HEK293 (cell line): ENCODE results near the gene MRPL11.
A peak's percentile ranks its signal among the peaks of the same experiment; 100 is the strongest.

ENCODE experiments used
- BCL6B ChIP-seq: fragments of 450-650 bp; formaldehyde crosslinking; IDR thresholded peaks from 2 replicates; pipeline ENCODE4 v1.5.1; 2017; ENCODE audit warnings: missing biosample characterization, missing genetic modification characterization
- EGR2 ChIP-seq: fragments of 450-650 bp; formaldehyde crosslinking; IDR thresholded peaks from 2 replicates; pipeline ENCODE4 v1.5.1; 2016; ENCODE audit warnings: low read depth, missing biosample characterization, missing genetic modification characterization
- GLIS2 ChIP-seq: fragments of 450-650 bp; formaldehyde crosslinking; IDR thresholded peaks from 2 replicates; pipeline ENCODE4 v1.5.1; 2016; ENCODE audit warnings: missing biosample characterization, missing genetic modification characterization
- INSM2 ChIP-seq: fragments of 450-650 bp; formaldehyde crosslinking; IDR thresholded peaks from 2 replicates; pipeline ENCODE4 v1.5.1; 2016; ENCODE audit warnings: missing biosample characterization, missing genetic modification characterization
- KLF10 ChIP-seq: fragments of 450-650 bp; IDR thresholded peaks from 2 replicates; pipeline ENCODE4 v1.5.1; 2018; ENCODE audit warnings: missing biosample characterization, mild to moderate bottlenecking, missing genetic modification characterization
- MYNN ChIP-seq: fragments of 450-650 bp; formaldehyde crosslinking; IDR thresholded peaks from 2 replicates; pipeline ENCODE4 v1.5.1; 2016; ENCODE audit warnings: missing biosample characterization, missing genetic modification characterization, borderline replicate concordance
- PATZ1 ChIP-seq: fragments of 450-650 bp; formaldehyde crosslinking; IDR thresholded peaks from 2 replicates; pipeline ENCODE4 v1.5.1; 2016; ENCODE audit warnings: missing biosample characterization, missing genetic modification characterization
- SP2 ChIP-seq: fragments of 450-650 bp; formaldehyde crosslinking; IDR thresholded peaks from 2 replicates; pipeline ENCODE4 v1.5.1; 2016; ENCODE audit warnings: missing biosample characterization, missing genetic modification characterization
- ZBTB17 ChIP-seq: fragments of 450-650 bp; formaldehyde crosslinking; IDR thresholded peaks from 2 replicates; pipeline ENCODE4 v1.5.1; 2016; ENCODE audit warnings: missing biosample characterization, missing genetic modification characterization
- ZBTB48 ChIP-seq: fragments of 450-650 bp; formaldehyde crosslinking; IDR thresholded peaks from 2 replicates; pipeline ENCODE4 v1.5.1; 2016; ENCODE audit warnings: missing biosample characterization, missing genetic modification characterization
- ZIC2 ChIP-seq: fragments of 450-650 bp; formaldehyde crosslinking; IDR thresholded peaks from 2 replicates; pipeline ENCODE4 v1.5.1; 2016; ENCODE audit warnings: missing biosample characterization, missing genetic modification characterization
- ZNF202 ChIP-seq: fragments of 450-650 bp; formaldehyde crosslinking; IDR thresholded peaks from 2 replicates; pipeline ENCODE4 v1.5.1; 2016; ENCODE audit warnings: missing biosample characterization, missing genetic modification characterization, borderline replicate concordance
- ZNF221 ChIP-seq: fragments of 450-650 bp; formaldehyde crosslinking; IDR thresholded peaks from 2 replicates; pipeline ENCODE4 v1.5.1; 2017; ENCODE audit warnings: missing biosample characterization, missing genetic modification characterization, borderline replicate concordance
- ZNF23 ChIP-seq: fragments of 450-650 bp; formaldehyde crosslinking; IDR thresholded peaks from 2 replicates; pipeline ENCODE4 v1.5.1; 2016; ENCODE audit warnings: missing biosample characterization, missing genetic modification characterization, borderline replicate concordance
- ZNF248 ChIP-seq: fragments of 450-650 bp; formaldehyde crosslinking; IDR thresholded peaks from 2 replicates; pipeline ENCODE4 v1.5.1; 2017; ENCODE audit warnings: missing biosample characterization, missing genetic modification characterization
- ZNF274 ChIP-seq, 2 experiments: fragments of 200-500 bp in 1 of 2; fragments of 450-650 bp in 1 of 2; sonication (Bioruptor generic) in 1 of 2; formaldehyde crosslinking in 1 of 2; IDR thresholded peaks; 2 replicates each; pipeline versions ENCODE4 v1.5.1 to v1.6.1; 2014 to 2016; ENCODE audit warnings: borderline replicate concordance in 1 of 2, inconsistent platforms in 1 of 2, low read length in 1 of 2, missing biosample characterization in 1 of 2, missing genetic modification characterization in 1 of 2
- ZNF391 ChIP-seq: fragments of 450-650 bp; formaldehyde crosslinking; IDR thresholded peaks from 2 replicates; pipeline ENCODE4 v1.5.1; 2016; ENCODE audit warnings: low read depth, missing biosample characterization, missing genetic modification characterization, borderline replicate concordance
- ZNF514 ChIP-seq: fragments of 450-650 bp; formaldehyde crosslinking; IDR thresholded peaks from 2 replicates; pipeline ENCODE4 v1.5.1; 2016; ENCODE audit warnings: missing biosample characterization, missing genetic modification characterization
- ZNF544 ChIP-seq: fragments of 450-650 bp; formaldehyde crosslinking; IDR thresholded peaks from 2 replicates; pipeline ENCODE4 v1.5.0; 2017; ENCODE audit warnings: missing biosample characterization, missing genetic modification characterization
- ZNF549 ChIP-seq: fragments of 450-650 bp; IDR thresholded peaks from 2 replicates; pipeline ENCODE4 v1.5.1; 2018; ENCODE audit warnings: missing biosample characterization, missing genetic modification characterization, mild to moderate bottlenecking, inconsistent platforms, moderate library complexity
- ZNF621 ChIP-seq: fragments of 450-650 bp; formaldehyde crosslinking; IDR thresholded peaks from 2 replicates; pipeline ENCODE4 v1.5.1; 2017; ENCODE audit warnings: missing biosample characterization, missing genetic modification characterization
- ZNF626 ChIP-seq: fragments of 450-650 bp; sonication (Bioruptor Pico); formaldehyde crosslinking; IDR thresholded peaks from 2 replicates; pipeline ENCODE4 v1.5.1; 2018; ENCODE audit warnings: missing biosample characterization, missing genetic modification characterization, inconsistent platforms
- ZNF76 ChIP-seq: fragments of 450-650 bp; formaldehyde crosslinking; IDR thresholded peaks from 2 replicates; pipeline ENCODE4; 2016; ENCODE audit warnings: low read depth, missing biosample characterization, missing genetic modification characterization, borderline replicate concordance
- ZNF792 ChIP-seq: fragments of 450-650 bp; formaldehyde crosslinking; IDR thresholded peaks from 2 replicates; pipeline ENCODE4 v1.5.1; 2016; ENCODE audit warnings: missing biosample characterization, missing genetic modification characterization
- TF ChIP-seq, protein P1 (sequence below): fragments of 450-650 bp; IDR thresholded peaks from 2 replicates; pipeline ENCODE4 v1.5.1; 2018; ENCODE audit warnings: missing biosample characterization, missing genetic modification characterization
- TF ChIP-seq, protein P2 (sequence below): fragments of 450-650 bp; formaldehyde crosslinking; IDR thresholded peaks from 2 replicates; pipeline ENCODE4 v1.5.1; 2017; ENCODE audit warnings: missing biosample characterization, missing genetic modification characterization
- TF ChIP-seq, protein P3 (sequence below): fragments of 450-650 bp; formaldehyde crosslinking; IDR thresholded peaks from 2 replicates; pipeline ENCODE4 v1.5.1; 2016; ENCODE audit warnings: missing biosample characterization, missing genetic modification characterization

MRPL11 gene

GRCh38 chr11:66421492-66422205 lies 17.0 kb downstream of the MRPL11 start (continued):
- TF ChIP-seq, protein P1, sequence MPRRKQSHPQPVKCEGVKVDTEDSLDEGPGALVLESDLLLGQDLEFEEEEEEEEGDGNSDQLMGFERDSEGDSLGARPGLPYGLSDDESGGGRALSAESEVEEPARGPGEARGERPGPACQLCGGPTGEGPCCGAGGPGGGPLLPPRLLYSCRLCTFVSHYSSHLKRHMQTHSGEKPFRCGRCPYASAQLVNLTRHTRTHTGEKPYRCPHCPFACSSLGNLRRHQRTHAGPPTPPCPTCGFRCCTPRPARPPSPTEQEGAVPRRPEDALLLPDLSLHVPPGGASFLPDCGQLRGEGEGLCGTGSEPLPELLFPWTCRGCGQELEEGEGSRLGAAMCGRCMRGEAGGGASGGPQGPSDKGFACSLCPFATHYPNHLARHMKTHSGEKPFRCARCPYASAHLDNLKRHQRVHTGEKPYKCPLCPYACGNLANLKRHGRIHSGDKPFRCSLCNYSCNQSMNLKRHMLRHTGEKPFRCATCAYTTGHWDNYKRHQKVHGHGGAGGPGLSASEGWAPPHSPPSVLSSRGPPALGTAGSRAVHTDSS (tag by site-specific recombination): 0 out of 2 replicates have a peak, but pooled peaks have one; percentile 27
- TF ChIP-seq ZNF391 (peak; percentile 89; the same call in 1 of the 2 replicates), PATZ1 (tag by site-specific recombination) (0 out of 2 replicates have a peak, but pooled peaks have one; percentile 25), INSM2 (tag by site-specific recombination) (peak; percentile 73), KLF10 (tag by site-specific recombination) (no peak; the same call in 1 of the 2 replicates), ZNF221 (tag by site-specific recombination) (no peak), BCL6B (no peak), ZBTB17 (peak; percentile 61; the same call in 1 of the 2 replicates), ZBTB48 (peak; percentile 63; the same call in 1 of the 2 replicates), ZNF23 (tag by site-specific recombination) (no peak), ZNF248 (tag by site-specific recombination) (no peak), ZNF544 (tag by site-specific recombination) (no peak), MYNN (0 out of 2 replicates have a peak, but pooled peaks have one; percentile 26), GLIS2 (tag by site-specific recombination) (no peak; the same call in 1 of the 2 replicates), SP2 (tag by site-specific recombination) (0 out of 2 replicates have a peak, but pooled peaks have one; percentile 14), ZNF792 (no peak), ZNF549 (tag by site-specific recombination) (no peak), ZNF621 (tag by site-specific recombination) (no peak), ZNF202 (tag by site-specific recombination) (no peak), ZNF274 (IDR thresholded peaks at IDR 0.05; ENCODE audit: low read length) (no peak), ZNF274 (tag by site-specific recombination; IDR thresholded peaks at IDR 0.05; ENCODE audit: borderline replicate concordance) (no peak), ZNF514 (tag by site-specific recombination) (no peak), ZNF76 (tag by site-specific recombination) (peak; percentile 25; the same call in 1 of the 2 replicates), EGR2 (tag by site-specific recombination) (no peak), ZIC2 (tag by site-specific recombination) (no peak), ZNF626 (tag by site-specific recombination) (no peak)
- TF ChIP-seq, protein P2, sequence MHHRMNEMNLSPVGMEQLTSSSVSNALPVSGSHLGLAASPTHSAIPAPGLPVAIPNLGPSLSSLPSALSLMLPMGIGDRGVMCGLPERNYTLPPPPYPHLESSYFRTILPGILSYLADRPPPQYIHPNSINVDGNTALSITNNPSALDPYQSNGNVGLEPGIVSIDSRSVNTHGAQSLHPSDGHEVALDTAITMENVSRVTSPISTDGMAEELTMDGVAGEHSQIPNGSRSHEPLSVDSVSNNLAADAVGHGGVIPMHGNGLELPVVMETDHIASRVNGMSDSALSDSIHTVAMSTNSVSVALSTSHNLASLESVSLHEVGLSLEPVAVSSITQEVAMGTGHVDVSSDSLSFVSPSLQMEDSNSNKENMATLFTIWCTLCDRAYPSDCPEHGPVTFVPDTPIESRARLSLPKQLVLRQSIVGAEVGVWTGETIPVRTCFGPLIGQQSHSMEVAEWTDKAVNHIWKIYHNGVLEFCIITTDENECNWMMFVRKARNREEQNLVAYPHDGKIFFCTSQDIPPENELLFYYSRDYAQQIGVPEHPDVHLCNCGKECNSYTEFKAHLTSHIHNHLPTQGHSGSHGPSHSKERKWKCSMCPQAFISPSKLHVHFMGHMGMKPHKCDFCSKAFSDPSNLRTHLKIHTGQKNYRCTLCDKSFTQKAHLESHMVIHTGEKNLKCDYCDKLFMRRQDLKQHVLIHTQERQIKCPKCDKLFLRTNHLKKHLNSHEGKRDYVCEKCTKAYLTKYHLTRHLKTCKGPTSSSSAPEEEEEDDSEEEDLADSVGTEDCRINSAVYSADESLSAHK (tag by site-specific recombination): no peak
- TF ChIP-seq, protein P3, sequence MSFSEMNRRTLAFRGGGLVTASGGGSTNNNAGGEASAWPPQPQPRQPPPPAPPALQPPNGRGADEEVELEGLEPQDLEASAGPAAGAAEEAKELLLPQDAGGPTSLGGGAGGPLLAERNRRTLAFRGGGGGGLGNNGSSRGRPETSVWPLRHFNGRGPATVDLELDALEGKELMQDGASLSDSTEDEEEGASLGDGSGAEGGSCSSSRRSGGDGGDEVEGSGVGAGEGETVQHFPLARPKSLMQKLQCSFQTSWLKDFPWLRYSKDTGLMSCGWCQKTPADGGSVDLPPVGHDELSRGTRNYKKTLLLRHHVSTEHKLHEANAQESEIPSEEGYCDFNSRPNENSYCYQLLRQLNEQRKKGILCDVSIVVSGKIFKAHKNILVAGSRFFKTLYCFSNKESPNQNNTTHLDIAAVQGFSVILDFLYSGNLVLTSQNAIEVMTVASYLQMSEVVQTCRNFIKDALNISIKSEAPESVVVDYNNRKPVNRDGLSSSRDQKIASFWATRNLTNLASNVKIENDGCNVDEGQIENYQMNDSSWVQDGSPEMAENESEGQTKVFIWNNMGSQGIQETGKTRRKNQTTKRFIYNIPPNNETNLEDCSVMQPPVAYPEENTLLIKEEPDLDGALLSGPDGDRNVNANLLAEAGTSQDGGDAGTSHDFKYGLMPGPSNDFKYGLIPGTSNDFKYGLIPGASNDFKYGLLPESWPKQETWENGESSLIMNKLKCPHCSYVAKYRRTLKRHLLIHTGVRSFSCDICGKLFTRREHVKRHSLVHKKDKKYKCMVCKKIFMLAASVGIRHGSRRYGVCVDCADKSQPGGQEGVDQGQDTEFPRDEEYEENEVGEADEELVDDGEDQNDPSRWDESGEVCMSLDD (tag by site-specific recombination): peak; percentile 72
